Measurements from ENCODE around the gene DNAJC9.
A peak's percentile ranks its signal among the peaks of the same experiment; 100 is the strongest.
"Not testable (repeated sequence)": the region's sequence is repeated elsewhere in the genome, so short reads cannot be mapped to it uniquely, and the experiment has no call there.

Gene DNAJC9

DNA sequence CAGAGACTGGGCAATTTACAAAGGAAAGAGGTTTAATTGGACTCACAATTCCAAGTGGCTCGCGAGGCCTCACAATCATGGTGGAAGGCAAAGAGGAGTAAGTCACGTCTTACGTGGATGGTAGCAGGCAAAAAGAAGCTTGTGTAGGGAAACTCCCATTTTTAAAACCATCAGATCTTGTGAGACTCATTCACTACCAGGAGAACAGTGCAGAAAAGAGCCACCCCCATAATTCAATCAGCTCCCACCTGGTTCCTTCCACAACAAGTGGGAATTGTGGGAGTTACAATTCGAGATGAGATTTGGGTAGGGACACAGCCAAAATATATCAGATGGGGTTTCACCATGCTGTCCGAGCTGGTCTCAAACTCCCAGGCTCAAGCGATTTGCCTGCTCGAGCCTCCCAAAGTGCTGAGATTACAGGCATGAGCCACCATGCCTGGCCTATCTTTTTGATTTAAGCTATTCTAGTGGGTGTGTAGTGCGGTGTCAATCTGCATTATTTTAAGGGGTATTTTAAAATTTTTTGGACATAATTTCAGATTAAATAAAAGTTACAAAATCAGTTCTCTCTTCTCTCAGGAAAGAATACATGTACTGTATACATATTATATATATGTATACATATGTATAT lies 14.4 kb upstream of the DNAJC9 start:
- 90 to 94% methylated on average over 8 of the region's 9 CpGs for WGBS, 2 experiments
- H3K4me1 ChIP-seq (ENCODE audit: control insufficient read depth, insufficient read depth, low read length) = no peaks in the 10 kb centered on the region
- no peaks in the 10 kb centered on the region for H3K36me3 ChIP-seq (ENCODE audit: control insufficient read depth, insufficient read depth, low read length)
- H3K4me3 ChIP-seq (ENCODE audit: insufficient read depth, low read depth, low read length) = no peak overlapping the region
- no peaks in the 10 kb centered on the region for H3K27me3 ChIP-seq (ENCODE audit: control insufficient read depth, insufficient read depth, low read length, poor library complexity, severe bottlenecking)
- H3K27ac ChIP-seq (ENCODE audit: insufficient read depth, low read depth, low read length, poor library complexity, severe bottlenecking) = no peak overlapping the region
- no peaks in the 10 kb centered on the region for H3K9me3 ChIP-seq (ENCODE audit: control insufficient read depth, low read length)

- not testable (repeated sequence) for H3K27me3 ChIP-seq (ENCODE audit: control insufficient read depth, insufficient read depth, low read length, poor library complexity, severe bottlenecking); H3K27ac ChIP-seq (ENCODE audit: insufficient read depth, low read depth, low read length, poor library complexity, severe bottlenecking); H3K9me3 ChIP-seq (ENCODE audit: control insufficient read depth, low read length); H3K4me1 ChIP-seq (ENCODE audit: control insufficient read depth, insufficient read depth, low read length); H3K36me3 ChIP-seq (ENCODE audit: control insufficient read depth, insufficient read depth, low read length); H3K4me3 ChIP-seq (ENCODE audit: insufficient read depth, low read depth, low read length)
- 95 to 97% methylated on average over 10 of the region's 10 CpGs for WGBS, 2 experiments
These were observed 11.6 kb upstream of the DNAJC9 start for GRCh38 chr10:73258612-73259011.

GRCh38 chr10:73253225-73253555 lies 6.1 kb upstream of the DNAJC9 start:
- Histone ChIP-seq H3K27me3 (ENCODE audit: control insufficient read depth, insufficient read depth, low read length, poor library complexity, severe bottlenecking) (no peaks in the 10 kb centered on the region), H3K9me3 (ENCODE audit: control insufficient read depth, low read length) (no peaks in the 10 kb centered on the region), H3K4me3 (ENCODE audit: insufficient read depth, low read depth, low read length) (peak overlapping the region; percentile 57), H3K36me3 (ENCODE audit: control insufficient read depth, insufficient read depth, low read length) (peaks cover 12% of the 10 kb centered on the region), H3K4me1 (ENCODE audit: control insufficient read depth, insufficient read depth, low read length) (peaks cover 7% of the 10 kb centered on the region), H3K27ac (ENCODE audit: insufficient read depth, low read depth, low read length, poor library complexity, severe bottlenecking) (peak overlapping the region; percentile 88)
- 1 to 3% methylated on average over 4 of the region's 4 CpGs for WGBS, 2 experiments

DNA sequence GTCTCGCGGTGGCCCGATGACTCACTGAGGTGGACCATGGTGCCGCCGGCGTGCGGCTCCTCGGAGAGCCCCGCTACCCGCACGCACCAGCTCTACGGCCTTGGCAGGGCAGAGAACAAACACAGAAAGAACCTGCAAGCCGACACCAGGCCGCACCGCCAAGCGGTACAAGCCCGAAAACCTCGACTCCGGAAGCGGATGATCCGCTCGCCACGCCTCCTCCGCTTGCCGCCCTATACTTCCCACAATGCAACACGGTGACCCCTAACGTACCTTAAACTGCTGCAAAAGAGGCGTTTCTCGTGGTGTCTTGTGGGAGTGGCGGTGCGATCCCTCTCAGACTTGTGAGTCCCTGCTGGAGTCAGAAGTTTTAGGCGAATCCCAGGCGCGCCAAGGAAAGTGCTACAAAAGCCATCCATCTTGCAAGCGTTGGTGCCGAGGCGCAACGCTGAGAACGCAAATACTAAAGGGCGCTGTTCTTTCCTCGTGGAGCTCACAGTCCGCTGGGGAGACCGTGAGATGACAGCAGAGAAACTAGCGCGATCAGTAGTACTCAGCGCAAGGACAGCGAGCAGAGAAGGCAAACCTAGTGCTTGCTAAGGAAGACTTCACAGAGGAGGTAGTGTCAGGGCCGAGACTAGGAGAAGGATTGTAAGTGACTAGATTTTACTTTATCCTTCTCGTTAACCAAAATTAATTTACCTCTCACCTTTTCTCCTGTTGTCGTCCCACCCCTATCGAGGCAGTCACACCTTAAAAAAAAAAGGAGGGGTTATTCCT lies 5.6 kb upstream of the DNAJC9 start, which contains the start of gene MRPS16:
Gene MRPS16, minus strand, starts transcription at position 200 of the 780 bp plus-strand sequence. Its CDS starts 162 bp downstream, at position 38.
- peaks cover 12% of the 10 kb centered on the region for H3K36me3 ChIP-seq (ENCODE audit: control insufficient read depth, insufficient read depth, low read length)
- H3K27me3 ChIP-seq (ENCODE audit: control insufficient read depth, insufficient read depth, low read length, poor library complexity, severe bottlenecking) = no peaks in the 10 kb centered on the region
- H3K4me1 ChIP-seq (ENCODE audit: control insufficient read depth, insufficient read depth, low read length) = peaks cover 7% of the 10 kb centered on the region
- WGBS, 2 experiments = 0% methylated on average over 48 to 51 of the region's 51 CpGs
- no peaks in the 10 kb centered on the region for H3K9me3 ChIP-seq (ENCODE audit: control insufficient read depth, low read length)
- peak within 1 kb of the TSS; percentile 57 for H3K4me3 ChIP-seq (ENCODE audit: insufficient read depth, low read depth, low read length)
- peak within 1 kb of the TSS; percentile 88 for H3K27ac ChIP-seq (ENCODE audit: insufficient read depth, low read depth, low read length, poor library complexity, severe bottlenecking)

DNA sequence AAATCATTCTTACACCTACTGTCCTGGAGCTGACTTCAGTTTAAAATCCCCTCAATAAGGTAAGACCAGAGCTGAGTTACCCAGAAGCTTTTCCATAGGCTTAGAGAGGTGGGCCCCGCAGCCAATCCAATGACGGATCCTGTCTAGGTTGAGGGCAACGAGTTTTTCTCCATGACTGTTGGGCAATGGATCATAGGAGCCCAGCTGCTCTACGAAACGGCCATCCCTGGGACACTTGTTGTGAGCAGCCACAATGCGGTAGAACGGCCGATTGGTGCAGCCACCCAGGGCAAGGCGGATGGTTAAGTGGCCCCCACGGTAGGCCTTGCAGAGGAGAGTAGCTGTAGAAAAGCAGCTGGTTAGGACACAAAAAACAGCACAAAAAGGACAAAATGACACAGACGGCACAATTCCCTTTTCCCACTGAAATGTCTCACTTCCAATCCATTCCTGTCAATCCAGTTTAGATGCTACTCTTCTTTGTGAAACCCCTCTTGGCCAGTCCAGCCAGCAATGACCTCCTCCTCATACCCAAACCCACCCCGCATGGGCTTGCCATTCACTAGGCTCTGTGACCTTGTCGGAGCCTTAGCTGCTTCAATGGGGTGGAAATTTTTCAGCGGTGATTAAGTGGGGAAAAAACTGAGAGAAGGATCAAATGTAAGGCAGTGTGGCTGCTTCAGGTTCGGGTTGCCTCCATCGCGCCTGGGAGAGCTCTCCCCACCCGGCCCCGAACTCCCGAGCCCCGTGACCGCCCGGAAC lies 4.8 kb upstream of the DNAJC9 start:
- no peaks in the 10 kb centered on the region for H3K9me3 ChIP-seq (ENCODE audit: control insufficient read depth, low read length)
- H3K4me3 ChIP-seq (ENCODE audit: insufficient read depth, low read depth, low read length) = peak overlapping the region; percentile 57
- 19 to 20% methylated on average over 23 of the region's 23 CpGs for WGBS, 2 experiments
- H3K36me3 ChIP-seq (ENCODE audit: control insufficient read depth, insufficient read depth, low read length) = peaks cover 12% of the 10 kb centered on the region
- no peaks in the 10 kb centered on the region for H3K27me3 ChIP-seq (ENCODE audit: control insufficient read depth, insufficient read depth, low read length, poor library complexity, severe bottlenecking)
- H3K27ac ChIP-seq (ENCODE audit: insufficient read depth, low read depth, low read length, poor library complexity, severe bottlenecking) = peak overlapping the region; percentile 44
- peaks cover 7% of the 10 kb centered on the region for H3K4me1 ChIP-seq (ENCODE audit: control insufficient read depth, insufficient read depth, low read length)

GRCh38 chr10:73248259-73248724 lies 1.2 kb upstream of the DNAJC9 start:
- H3K4me3 ChIP-seq (ENCODE audit: insufficient read depth, low read depth, low read length) = no peak overlapping the region
- no peak overlapping the region for H3K27ac ChIP-seq (ENCODE audit: insufficient read depth, low read depth, low read length, poor library complexity, severe bottlenecking)
- H3K9me3 ChIP-seq (ENCODE audit: control insufficient read depth, low read length) = no peaks in the 10 kb centered on the region
- H3K27me3 ChIP-seq (ENCODE audit: control insufficient read depth, insufficient read depth, low read length, poor library complexity, severe bottlenecking) = no peaks in the 10 kb centered on the region
- H3K36me3 ChIP-seq (ENCODE audit: control insufficient read depth, insufficient read depth, low read length) = peaks cover 18% of the 10 kb centered on the region
- H3K4me1 ChIP-seq (ENCODE audit: control insufficient read depth, insufficient read depth, low read length) = peaks cover 19% of the 10 kb centered on the region
- WGBS, 2 experiments = 87 to 94% methylated on average over 5 of the region's 5 CpGs

DNA sequence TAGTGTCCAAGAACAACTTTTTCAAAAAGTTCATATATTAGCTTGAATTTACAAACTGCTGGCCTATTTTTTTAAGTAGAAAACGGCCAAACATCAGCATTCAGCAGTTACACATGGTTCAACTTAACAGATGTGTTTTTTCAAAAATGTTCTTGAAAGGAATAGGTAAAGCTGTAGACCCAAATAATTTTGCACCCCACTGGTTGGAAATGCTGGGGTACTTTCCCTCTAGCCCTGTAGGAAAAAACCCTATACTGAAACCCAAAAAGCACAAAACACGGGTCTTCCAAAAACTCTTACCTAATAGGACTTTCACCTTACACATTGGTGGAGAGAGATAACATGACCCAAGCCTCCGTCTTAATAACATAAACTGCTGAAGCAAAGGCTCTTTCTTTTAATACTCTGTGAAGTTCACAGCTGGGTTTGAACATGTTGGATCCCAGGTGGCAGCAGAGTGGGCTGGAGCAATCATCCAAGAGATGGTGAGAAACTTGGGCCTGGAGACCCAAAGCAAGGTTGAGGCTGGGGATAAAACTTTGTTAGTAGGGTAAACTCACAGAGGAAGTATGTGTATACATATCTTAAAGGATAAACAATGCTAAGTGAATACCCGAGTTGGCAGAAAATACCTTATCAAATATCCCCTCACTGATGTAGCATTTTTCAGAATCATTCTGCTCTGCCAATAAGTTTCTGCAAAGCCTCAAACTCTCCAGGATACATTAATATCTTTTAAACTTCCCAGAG lies 629 bp upstream of the DNAJC9 start:
- Histone ChIP-seq H3K9me3 (ENCODE audit: control insufficient read depth, low read length) (no peaks in the 10 kb centered on the region), H3K36me3 (ENCODE audit: control insufficient read depth, insufficient read depth, low read length) (peaks cover 18% of the 10 kb centered on the region), H3K4me1 (ENCODE audit: control insufficient read depth, insufficient read depth, low read length) (peaks cover 19% of the 10 kb centered on the region), H3K4me3 (ENCODE audit: insufficient read depth, low read depth, low read length) (peak overlapping the region; percentile 95), H3K27me3 (ENCODE audit: control insufficient read depth, insufficient read depth, low read length, poor library complexity, severe bottlenecking) (no peaks in the 10 kb centered on the region), H3K27ac (ENCODE audit: insufficient read depth, low read depth, low read length, poor library complexity, severe bottlenecking) (no peak overlapping the region)
- 65 to 77% methylated on average over 4 of the region's 4 CpGs for WGBS, 2 experiments

DNA sequence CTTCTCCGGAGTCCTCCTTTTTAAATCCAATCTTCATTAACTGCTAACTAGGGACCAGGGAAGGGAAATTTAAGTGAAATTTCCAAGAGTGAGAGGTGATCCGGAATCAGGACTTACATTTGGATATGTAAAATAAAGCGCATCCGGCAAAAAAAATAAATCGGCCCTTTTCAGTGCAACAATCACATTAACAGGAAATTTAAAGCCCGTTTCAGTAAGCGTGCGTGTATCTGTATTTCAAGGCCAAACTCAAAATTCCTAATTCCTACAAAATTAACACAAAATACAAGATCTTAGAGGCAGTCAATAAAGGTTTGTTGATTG lies 771 bp downstream of the DNAJC9 start:
- no peaks in the 10 kb centered on the region for H3K27me3 ChIP-seq (ENCODE audit: control insufficient read depth, insufficient read depth, low read length, poor library complexity, severe bottlenecking)
- H3K36me3 ChIP-seq (ENCODE audit: control insufficient read depth, insufficient read depth, low read length) = peaks cover 27% of the 10 kb centered on the region
- peak overlapping the region; percentile 95 for H3K4me3 ChIP-seq (ENCODE audit: insufficient read depth, low read depth, low read length)
- 0 to 2% methylated on average over 7 to 8 of the region's 8 CpGs for WGBS, 2 experiments
- H3K4me1 ChIP-seq (ENCODE audit: control insufficient read depth, insufficient read depth, low read length) = peaks cover 17% of the 10 kb centered on the region
- no peak overlapping the region for H3K27ac ChIP-seq (ENCODE audit: insufficient read depth, low read depth, low read length, poor library complexity, severe bottlenecking)
- H3K9me3 ChIP-seq (ENCODE audit: control insufficient read depth, low read length) = no peaks in the 10 kb centered on the region

DNA sequence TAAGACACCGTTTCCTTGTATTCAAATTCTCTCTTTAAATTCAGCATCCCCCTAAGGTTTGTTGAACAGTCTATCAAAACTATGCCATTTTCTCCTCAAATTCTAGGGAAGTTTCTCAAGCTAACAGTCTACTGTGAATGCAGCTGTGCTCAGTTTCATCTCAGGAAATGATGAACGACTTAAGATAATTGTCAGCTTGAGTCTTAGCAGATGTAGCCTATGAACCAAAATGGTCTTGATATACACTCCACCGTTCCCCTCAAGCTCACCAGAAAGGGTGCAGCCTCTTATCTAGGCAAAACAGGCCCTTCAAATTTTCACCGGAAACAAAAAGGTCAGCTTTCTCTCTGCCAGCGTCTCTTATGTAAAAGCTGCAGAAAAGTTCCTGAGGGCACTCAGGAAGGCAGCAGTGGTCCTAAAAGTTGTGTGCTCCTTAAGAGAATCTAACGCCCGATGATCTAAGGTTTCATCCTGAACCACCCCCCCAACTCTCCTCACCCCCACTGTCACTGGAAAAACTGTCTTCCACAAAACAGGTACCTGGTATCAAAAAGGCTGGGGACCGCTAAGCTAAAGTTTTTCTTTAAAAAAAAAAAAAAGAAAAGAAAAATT lies 2.1 kb downstream of the DNAJC9 start:
- WGBS, 2 experiments = 88% methylated on average over 7 to 8 of the region's 8 CpGs
- peaks cover 13% of the 10 kb centered on the region for H3K4me1 ChIP-seq (ENCODE audit: control insufficient read depth, insufficient read depth, low read length)
- H3K9me3 ChIP-seq (ENCODE audit: control insufficient read depth, low read length) = no peaks in the 10 kb centered on the region
- no peaks in the 10 kb centered on the region for H3K27me3 ChIP-seq (ENCODE audit: control insufficient read depth, insufficient read depth, low read length, poor library complexity, severe bottlenecking)
- peak overlapping the region; percentile 95 for H3K4me3 ChIP-seq (ENCODE audit: insufficient read depth, low read depth, low read length)
- peaks cover 25% of the 10 kb centered on the region for H3K36me3 ChIP-seq (ENCODE audit: control insufficient read depth, insufficient read depth, low read length)
- no peak overlapping the region for H3K27ac ChIP-seq (ENCODE audit: insufficient read depth, low read depth, low read length, poor library complexity, severe bottlenecking)

Data from ectodermal cell (in vitro differentiated cells).